Suprapubic skin (tissue), 4 donors: ENCODE results near the gene LENEP.

ENCODE experiments used
- EP300 ChIP-seq: sonication (generic); formaldehyde crosslinking; IDR thresholded peaks from one replicate; pipeline ENCODE4 v1.6.1; 2017; ENCODE audit warnings: antibody characterized with exemption
- POLR2A ChIP-seq, 2 donors: fragments of 450-650 bp; IDR thresholded peaks; one replicate each; pipeline ENCODE4 v1.6.1; 2017; ENCODE audit warnings: antibody characterized with exemption in 2 of 2, mild to moderate bottlenecking in 2 of 2, moderate library complexity in 2 of 2
- POLR2AphosphoS5 ChIP-seq, 3 donors: sonication (generic); formaldehyde crosslinking; IDR thresholded peaks; one replicate each; pipeline ENCODE4 v1.6.1; 2017; ENCODE audit warnings: antibody characterized with exemption in 3 of 3
- TF ChIP-seq, protein P1 (sequence below), 2 donors: fragments of 200-600 bp in 1 of 2; fragments of 450-650 bp in 1 of 2; sonication (generic) in 1 of 2; IDR thresholded peaks; one replicate each; pipeline ENCODE4 v1.5.1; 2016 to 2019; ENCODE audit warnings: antibody characterized with exemption in 2 of 2, mild to moderate bottlenecking in 1 of 2, moderate library complexity in 1 of 2

DNA sequence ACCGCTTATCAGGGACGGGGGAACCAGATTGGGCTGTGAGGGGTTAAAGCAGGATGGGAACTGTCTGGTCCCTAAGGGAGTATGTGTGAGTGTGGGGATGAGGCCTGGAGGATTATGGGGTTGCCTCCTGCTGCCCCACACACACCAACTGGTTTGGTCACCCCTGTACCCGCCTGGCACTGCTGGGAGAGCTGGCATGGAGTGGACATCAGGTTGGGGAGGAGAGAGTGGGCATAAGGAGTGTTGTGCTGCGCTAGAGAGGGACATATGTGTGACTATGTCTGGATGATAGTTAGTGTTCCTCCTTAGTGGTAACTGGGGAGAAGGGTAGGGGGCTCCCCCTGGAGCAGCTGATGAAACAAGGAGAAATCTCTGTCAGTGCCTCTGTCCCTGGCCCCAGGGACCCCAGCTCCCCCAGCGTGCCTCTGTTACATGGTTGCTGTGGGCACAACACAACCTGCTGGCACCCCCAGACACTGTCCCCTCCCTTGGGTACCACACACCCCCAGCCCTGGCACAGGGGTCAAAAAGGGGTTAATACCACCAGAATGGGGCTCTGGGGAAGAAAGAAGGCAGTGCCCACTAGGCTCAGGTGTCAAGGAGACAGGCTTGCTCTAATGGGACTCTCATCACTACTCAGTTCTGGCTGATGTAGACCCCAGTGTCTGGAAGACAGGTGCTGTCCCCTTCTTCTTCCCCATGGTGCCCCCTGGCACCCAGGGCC, 11.1 kb downstream of the LENEP start:
- no peak for TF ChIP-seq POLR2A (IDR thresholded peaks at IDR 0.05)
- TF ChIP-seq, protein P1, sequence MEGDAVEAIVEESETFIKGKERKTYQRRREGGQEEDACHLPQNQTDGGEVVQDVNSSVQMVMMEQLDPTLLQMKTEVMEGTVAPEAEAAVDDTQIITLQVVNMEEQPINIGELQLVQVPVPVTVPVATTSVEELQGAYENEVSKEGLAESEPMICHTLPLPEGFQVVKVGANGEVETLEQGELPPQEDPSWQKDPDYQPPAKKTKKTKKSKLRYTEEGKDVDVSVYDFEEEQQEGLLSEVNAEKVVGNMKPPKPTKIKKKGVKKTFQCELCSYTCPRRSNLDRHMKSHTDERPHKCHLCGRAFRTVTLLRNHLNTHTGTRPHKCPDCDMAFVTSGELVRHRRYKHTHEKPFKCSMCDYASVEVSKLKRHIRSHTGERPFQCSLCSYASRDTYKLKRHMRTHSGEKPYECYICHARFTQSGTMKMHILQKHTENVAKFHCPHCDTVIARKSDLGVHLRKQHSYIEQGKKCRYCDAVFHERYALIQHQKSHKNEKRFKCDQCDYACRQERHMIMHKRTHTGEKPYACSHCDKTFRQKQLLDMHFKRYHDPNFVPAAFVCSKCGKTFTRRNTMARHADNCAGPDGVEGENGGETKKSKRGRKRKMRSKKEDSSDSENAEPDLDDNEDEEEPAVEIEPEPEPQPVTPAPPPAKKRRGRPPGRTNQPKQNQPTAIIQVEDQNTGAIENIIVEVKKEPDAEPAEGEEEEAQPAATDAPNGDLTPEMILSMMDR (IDR thresholded peaks at IDR 0.05): no peak
- no peak for TF ChIP-seq POLR2AphosphoS5 (IDR thresholded peaks at IDR 0.05)
- no peak for TF ChIP-seq EP300
